DMS 273 (cell line): Measurements from ENCODE around the gene CHURC1.

Source experiments
- DNase-seq: peaks from one replicate; lab custom pipeline; 2025; ENCODE audit not compliant: unreplicated experiment; lab: John Stamatoyannopoulos, UW

CHURC1 gene

DNA sequence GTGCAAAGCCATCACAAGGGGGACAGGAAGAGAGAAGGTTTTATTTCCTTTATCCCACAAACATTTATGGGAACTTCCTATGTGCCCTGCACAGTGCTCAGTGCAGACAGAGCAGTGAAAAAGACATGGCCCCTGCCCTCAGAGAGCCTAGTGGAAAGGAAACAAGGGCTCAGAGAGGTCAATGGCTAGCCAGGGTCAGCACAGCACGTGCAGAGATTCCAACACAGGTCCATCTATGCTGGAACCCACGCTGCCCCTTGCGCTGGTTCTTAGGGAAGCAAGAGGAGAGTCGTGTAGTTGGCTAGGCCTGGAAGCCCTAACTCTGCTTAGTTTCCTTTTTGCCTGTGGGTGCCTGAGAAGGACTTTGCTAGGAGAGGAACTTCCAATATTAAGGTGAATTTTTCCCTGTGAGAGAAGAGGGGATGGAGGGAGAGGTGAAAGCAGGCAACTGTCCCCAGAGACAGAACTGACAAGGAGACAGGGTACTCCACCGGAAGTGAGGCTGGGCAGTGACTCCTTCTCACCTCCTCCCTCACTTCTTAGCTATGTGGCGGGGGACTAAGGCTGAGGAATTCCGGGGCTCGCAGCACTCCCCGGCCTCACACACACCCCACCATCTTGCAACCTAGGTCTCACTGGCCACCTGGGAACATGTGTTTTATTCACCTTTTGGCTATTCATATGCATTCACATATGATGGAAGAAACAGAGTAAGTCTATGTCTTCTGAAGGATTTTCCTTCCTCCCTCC lies 40.4 kb downstream of the CHURC1 start:
- DNase-seq = no peak

DNA sequence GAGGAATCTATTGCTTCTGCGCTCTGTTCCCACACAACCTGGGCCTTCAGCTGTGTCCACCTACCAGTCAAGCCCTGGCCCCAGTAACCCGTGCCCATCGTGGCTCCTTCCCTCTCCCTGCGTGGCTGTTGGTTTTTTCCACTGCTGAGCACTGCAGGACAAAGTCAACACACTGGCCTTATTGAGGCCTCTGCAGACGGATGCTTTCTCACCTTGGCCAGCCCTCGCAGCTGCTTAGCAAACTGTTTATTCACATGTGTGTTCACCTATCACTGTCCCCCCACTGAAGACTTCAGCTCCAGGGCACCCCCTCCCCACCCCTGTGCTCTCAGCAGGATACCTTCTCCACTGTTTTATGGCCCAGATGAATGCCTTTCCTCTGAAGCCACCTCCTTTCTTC lies 41.0 kb downstream of the CHURC1 start:
- no peak for DNase-seq

DNA sequence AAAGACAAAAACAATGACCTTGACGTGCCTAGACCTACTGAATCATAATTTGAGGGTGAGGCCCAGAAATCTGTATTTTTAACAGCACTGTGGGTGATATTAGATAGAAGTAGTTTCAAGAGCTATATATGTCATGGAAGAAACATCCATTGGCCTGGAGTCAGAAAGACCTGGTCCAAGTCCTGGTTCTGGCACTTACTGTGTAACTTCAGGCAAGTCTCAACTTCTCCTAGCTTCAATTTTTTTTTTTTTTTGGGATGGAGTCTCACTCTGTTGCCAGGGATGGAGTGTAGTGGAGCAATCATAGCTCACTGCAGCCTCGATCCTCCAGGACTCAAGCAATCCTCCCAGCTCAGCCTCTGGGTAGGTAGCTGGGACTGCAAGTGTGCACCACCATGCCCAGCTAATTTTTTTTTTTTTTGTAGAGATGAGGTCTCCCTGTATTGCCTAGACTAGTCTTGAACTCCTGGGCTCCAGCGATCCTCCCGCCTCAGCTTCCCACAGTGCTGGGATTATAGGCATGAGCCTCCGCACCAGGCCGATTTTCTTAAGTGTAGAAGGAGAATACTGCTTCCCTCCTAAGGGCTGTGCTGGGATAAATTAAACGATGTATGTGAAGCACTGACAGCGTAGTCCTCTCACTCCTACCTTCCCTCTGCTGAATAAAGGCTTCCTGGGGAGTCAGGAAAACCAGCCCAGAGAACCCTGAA lies 42.6 kb downstream of the CHURC1 start:
- DNase-seq = no peak

DNA sequence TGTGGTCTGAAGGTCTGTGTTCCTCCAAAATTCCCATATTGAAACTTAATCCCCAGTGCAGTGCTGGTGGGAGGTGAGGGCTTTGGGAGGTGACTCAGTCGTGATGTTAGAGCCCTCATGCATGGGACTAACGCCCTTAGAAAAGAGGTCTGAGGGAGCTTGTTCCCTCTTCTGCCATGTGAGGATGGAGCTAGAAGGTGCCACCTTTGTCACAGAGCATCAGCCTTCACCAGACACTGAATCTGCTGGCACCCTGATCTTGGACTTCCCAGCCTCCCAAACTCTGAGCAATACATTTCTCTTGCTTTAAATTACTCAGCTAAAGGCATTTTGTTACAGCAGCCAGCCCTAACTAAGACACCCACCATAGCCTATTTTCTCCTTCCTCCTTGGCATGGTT lies 43.9 kb downstream of the CHURC1 start:
- DNase-seq = no peak

GRCh38 chr14:64958743-64959142 lies 44.5 kb downstream of the CHURC1 start:
- DNase-seq = no peak

- DNase-seq = peak; percentile 90
Observed at GRCh38 chr14:64960762-64961276, 46.6 kb downstream of the CHURC1 start.

GRCh38 chr14:64963611-64964010 lies 49.4 kb downstream of the CHURC1 start:
- DNase-seq = peak; percentile 16

DNA sequence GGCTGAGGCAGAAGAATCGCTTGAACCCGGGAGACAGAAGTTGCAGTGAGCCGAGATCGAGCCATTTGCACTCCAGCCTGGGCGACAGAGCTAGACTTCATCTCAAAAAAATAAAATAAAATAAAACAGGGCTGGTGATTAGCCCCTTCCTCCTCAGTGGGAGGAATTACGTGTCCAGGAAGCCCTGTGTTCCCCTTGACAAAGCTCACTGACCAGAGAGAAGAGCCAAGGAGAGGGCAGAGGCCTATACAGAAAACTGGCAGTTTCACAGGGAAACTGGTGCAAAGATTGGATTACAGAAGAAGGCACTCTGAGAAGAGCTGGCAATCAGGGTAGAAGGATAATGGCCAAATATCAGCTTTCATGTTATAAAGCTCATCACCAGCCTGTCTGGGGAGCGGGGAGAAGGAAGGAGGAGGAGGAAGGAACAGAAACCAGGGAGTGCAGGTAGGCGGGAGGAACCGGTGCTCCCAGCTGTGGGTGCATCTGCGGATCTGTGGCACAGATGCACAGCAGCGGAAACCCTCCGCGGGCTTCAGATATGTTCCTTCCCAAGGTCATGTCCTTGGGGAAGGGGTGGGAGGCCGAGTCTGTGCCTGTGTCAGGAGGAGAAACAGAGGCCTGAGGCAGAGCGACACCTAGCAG lies 51.2 kb downstream of the CHURC1 start:
- no peak for DNase-seq

DNA sequence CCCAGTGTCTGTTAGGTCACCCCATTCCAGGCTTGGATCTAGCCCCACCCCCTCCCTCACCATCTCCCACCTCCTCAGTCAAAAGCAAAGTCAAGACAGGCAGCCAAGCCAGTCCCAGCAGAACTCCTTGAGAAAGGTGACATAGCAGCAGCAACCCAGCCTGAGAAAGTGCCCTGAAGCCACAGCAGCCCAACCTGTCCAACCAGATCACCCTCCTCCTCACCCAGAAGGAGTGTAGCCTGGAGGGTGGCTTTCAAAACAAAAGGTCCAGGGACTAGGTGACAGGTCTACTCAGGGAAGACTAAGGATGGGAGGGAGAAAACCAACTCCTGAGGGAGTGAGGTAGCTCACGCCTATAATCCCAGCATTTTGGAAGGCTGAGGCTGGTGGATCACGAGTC lies 52.7 kb downstream of the CHURC1 start:
- DNase-seq = no peak

DNA sequence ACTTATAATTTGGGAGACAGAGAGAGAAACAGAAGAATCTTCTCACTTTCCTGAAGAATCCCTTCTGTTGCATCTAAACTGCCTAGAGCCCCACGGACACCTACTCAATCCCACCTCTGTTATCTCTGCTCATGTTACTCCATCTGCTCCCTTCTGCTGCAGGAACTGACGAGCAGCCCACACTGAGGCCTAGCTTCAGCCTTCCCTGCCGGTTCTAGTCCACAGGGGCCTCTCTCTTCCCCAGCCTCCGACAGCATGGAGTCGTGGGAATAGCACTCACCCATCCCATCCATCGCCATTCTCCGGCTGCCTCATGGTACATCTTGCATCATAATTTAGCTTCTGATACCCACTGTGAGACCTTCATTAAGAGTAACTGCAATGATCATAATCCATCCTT lies 53.9 kb downstream of the CHURC1 start:
- peak; percentile 64 for DNase-seq

DNA sequence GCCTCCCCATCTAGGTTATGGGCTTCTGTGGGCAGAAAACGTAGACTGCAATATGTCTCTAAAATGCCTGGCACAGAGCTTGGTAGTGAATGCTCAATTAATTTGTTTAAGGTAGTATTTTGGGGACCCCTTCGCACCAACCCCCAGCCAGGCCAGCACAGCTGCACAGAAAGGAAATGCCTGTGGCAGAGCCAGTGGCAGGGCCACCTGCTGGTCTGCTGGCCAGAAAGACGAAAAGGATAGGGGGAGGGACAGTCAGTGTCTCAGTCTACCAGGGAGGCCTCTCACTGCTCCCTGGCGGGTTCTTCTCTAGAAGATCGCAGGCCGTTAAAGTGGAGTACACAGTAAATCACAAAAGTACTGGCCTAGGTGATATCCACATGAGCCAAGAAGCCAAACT lies 54.4 kb downstream of the CHURC1 start:
- peak; percentile 20 for DNase-seq

DNA sequence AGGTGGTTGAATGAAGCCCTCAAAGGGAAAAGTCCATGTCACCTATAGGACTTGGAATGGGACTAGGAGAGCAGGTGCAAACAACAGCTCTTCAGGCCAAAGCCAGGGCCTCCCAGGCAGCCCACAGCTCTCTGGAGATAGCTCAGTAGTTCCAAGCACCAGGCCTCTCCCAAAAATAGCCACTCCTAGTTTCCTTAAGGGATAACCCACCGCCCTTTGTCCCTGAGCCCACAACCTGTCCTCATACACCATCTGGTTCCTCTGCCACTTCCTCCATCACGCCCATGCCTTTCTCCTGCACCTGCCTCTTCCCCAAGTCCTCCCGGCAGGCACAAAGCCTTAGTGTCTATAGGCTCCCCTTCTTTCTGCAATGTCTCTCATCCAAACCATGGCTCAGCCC lies 55.8 kb downstream of the CHURC1 start:
- no peak for DNase-seq

GRCh38 chr14:64970776-64971477 lies 56.7 kb downstream of the CHURC1 start:
- no peak for DNase-seq

DNA sequence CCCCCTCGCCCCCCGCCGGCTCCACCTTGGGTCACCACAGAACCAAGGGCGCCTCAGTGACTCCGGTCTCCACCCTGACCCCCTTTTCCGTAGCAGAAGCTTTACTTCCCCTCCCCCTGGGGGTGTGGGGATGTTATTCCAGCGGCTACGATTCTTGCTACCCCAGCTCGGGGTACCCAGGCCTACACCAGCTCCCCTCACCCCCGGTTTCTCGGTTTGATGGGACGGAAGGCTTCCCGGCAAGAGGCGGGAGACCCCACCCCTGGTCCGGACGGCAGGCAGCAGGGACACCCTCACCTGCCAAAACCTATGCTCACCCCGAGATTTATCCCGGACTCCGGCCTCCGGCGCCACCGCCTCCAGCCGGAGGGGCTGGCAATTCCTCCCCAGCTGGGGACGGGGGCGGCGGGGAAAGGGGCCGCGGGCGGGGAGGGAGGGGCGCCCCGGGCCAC lies 57.3 kb downstream of the CHURC1 start:
- DNase-seq = no peak

DNA sequence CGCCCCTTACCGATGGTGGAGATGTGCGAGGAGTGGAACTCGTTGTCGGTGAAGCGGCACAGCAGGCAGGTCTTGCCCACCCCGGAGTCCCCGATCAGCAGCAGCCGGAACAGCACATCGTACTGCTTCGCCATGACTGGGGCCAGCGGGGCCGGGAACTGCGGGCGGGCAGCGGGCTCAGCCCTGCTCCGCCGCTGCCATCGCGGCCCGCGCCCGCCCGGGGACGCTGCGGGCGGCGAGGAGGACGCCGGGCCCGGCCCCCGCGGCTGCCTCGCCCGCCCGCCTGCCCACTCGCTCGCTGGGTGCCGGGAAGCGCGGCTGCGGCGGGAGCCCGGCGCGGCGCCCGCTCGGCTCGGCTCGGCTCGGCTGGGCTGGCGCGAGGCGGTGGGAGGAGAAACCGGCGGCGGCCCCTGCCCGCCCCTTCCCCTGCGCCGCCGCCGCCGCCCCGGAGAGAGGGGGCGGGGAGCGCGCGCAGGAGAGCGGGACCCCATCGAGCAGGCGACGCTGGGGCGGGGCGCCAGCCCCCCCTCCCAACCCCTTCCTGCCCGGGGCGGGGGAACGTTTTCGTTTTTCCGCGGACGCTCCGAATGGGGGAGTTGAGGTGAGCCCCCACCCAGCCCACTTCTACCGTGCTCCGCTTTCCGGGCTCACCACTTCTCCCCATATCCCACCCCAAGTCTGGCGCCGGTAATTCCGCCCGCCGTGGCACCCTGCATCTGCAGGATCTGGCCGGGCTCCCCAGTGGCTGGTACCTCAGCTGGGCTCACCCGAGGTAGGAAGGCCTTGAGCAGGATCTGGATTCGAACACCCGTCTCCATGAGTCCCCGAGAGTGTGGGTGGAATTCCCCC lies 57.9 kb downstream of the CHURC1 start, which contains the start of gene RAB15:
TSS of gene RAB15 (minus strand) at position 394 of the 849 bp plus-strand sequence. CDS start at position 134, 260 bp downstream.
- peak; percentile 69 for DNase-seq

GRCh38 chr14:64973026-64973442 lies 58.8 kb downstream of the CHURC1 start:
- DNase-seq = no peak

DNA sequence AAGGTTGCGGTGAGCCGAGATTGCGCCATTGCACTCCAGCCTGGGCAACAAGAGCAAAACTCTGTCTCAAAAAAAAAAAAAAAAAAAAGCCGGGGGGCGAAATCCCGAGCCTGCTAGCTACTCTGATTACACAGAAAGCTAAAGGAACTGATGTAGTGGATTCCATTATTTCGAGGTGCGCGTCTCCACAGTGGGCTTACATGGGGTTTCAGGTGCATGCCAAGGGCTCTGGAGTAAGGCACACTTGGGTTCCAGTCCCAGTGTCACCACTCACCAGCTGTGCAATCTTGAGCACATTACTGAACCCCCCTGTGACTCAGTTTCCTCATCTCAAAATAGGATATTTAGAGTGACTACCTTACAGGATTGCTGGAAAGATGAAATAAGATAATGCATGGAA lies 59.6 kb downstream of the CHURC1 start:
- no peak for DNase-seq

GRCh38 chr14:64974563-64974962 lies 60.3 kb downstream of the CHURC1 start:
- DNase-seq = no peak

DNA sequence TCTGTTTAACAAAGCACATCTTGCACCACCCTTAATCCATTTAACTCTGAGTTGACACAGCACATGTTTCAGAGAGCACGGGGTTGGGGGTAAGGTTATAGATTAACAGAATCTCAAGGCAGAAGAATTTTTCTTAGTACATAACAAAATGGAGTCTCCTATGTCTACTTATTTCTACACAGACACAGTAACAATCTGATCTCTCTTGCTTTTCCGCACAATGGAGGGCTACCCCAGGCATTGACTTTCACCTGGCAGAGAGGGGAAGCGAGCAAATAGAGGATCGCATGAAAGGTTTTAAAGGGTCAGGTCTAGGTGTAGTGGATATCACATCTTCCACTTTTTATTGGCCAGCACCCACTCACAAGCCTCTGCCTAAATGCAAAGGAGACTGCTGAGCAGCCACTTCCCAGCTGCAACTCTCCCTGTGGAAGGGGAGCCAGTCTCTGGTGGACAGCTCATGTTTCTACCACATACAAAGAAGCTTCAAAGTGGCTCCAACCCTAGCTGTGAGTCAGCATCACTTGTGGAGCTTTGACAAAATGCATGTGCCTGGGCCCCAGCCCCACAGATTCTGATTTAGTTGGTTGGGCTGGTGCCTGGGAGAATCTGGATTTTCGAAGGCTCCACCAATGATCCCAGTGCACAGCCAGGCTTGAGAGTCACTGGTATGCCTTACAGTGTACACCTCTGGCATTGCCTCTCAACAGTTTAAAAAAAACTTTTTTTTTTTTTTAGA lies 65.2 kb downstream of the CHURC1 start:
- no peak for DNase-seq
